Fibroblast of lung (primary cell): ENCODE results near the gene TMEM190. TPM values are rescaled to one million over a fixed set of nuclear protein-coding genes. Genes with fewer than 3 reads are reported as not detected.
"Not testable (repeated sequence)": the region's sequence is repeated elsewhere in the genome, so short reads cannot be mapped to it uniquely, and the experiment has no call there.

Experiments
- DNase-seq, 2 donors: peaks; one replicate each; pipeline versions ENCODE4 v3.0.0 to v3.0.0-alpha.2; 2010; ENCODE audit warnings: low read depth in 2 of 2
- H2AFZ ChIP-seq: 2 replicates; pipeline ENCODE4 v1.5.1; 2012; ENCODE audit warnings: low read length, control low read depth, inconsistent platforms
- H3K27ac ChIP-seq: 2 replicates; pipeline ENCODE4 v1.5.1; 2011; ENCODE audit warnings: low read length, control low read depth; ENCODE audit not compliant: insufficient read depth
- H3K27me3 ChIP-seq: 2 replicates; pipeline ENCODE4 v1.5.1; 2011; ENCODE audit warnings: mild to moderate bottlenecking, low read length; ENCODE audit not compliant: control insufficient read depth, insufficient read depth
- H3K36me3 ChIP-seq: 2 replicates; pipeline ENCODE4 v1.5.1; 2011; ENCODE audit warnings: low read length; ENCODE audit not compliant: control insufficient read depth, insufficient read depth
- H3K4me1 ChIP-seq: 2 replicates; pipeline ENCODE4 v1.5.1; 2011; ENCODE audit warnings: low read length; ENCODE audit not compliant: control insufficient read depth, insufficient read depth; ENCODE audit errors: extremely low read depth
- H3K4me2 ChIP-seq: 2 replicates; pipeline ENCODE4 v1.5.1; 2011; ENCODE audit warnings: low read length, control low read depth; ENCODE audit not compliant: insufficient read depth; ENCODE audit errors: extremely low read depth
- H3K4me3 ChIP-seq, 4 experiments: fragments of 200-600 bp in 1 of 4; sonication (generic) in 1 of 4; replicated peaks in 1 of 4; 2 replicates each; pipeline ENCODE4 v1.5.1; 2011 to 2016; ENCODE audit warnings: low read length in 4 of 4, low read depth in 3 of 4, mild to moderate bottlenecking in 3 of 4, control low read depth in 2 of 4, inconsistent platforms in 1 of 4, mixed read lengths in 1 of 4; ENCODE audit not compliant: insufficient read depth in 1 of 4; ENCODE audit errors: control extremely low read depth in 1 of 4
- H3K79me2 ChIP-seq: 2 replicates; pipeline ENCODE4 v1.5.1; 2012; ENCODE audit warnings: mild to moderate bottlenecking, low read length, inconsistent platforms; ENCODE audit not compliant: control insufficient read depth, insufficient read depth
- H3K9ac ChIP-seq: 2 replicates; pipeline ENCODE4 v1.5.1; 2011; ENCODE audit warnings: mild to moderate bottlenecking, low read length, control low read depth; ENCODE audit not compliant: insufficient read depth
- H3K9me3 ChIP-seq: 2 replicates; pipeline ENCODE4 v1.5.1; 2012; ENCODE audit warnings: low read depth, low read length; ENCODE audit not compliant: control insufficient read depth, insufficient read depth
- H4K20me1 ChIP-seq: 2 replicates; pipeline ENCODE4 v1.5.1; 2011; ENCODE audit warnings: low read length; ENCODE audit not compliant: control insufficient read depth, insufficient read depth; ENCODE audit errors: extremely low read depth
- CTCF ChIP-seq, 2 donors: IDR thresholded peaks in 1 of 2; conservative IDR thresholded peaks in 1 of 2; 1 replicate in 1 of 2; 2 replicates in 1 of 2; pipeline ENCODE4 v1.5.1; 2011 to 2012; ENCODE audit warnings: low read length in 2 of 2, control low read depth in 1 of 2, inconsistent platforms in 1 of 2, low read depth in 1 of 2, mild to moderate bottlenecking in 1 of 2
- EZH2 ChIP-seq: IDR thresholded peaks from 2 replicates; pipeline ENCODE4 v1.5.1; 2012; ENCODE audit warnings: low read length, control low read depth, mild to moderate bottlenecking; ENCODE audit errors: missing control alignments
- polyA plus RNA-seq, 2 donors: library from polyadenylated mRNA; depleted of rRNA in 1 of 2; stranded (reverse) in 1 of 2; unstranded in 1 of 2; fragments of >200 nt; gene quantifications; 2 replicates each; pipeline ENCODE4 v1.2.1, GENCODE V29; 2011 to 2012; ENCODE audit warnings: missing spikeins in 1 of 2
- total RNA-seq: library from RNA; depleted of rRNA; stranded (reverse); fragments of >200 nt; gene quantifications from 2 replicates; pipeline ENCODE4 v1.2.1, GENCODE V29; 2014

TMEM190 gene
- total and polyA plus RNA-seq, 2 donors (not counting 1 experiment from before 2014, with no cell fraction given), result 0.14 TPM; not detected in 1

GRCh38 chr19:55398200-55398925 is 21.7 kb downstream of the TMEM190 start:
- H3K27me3 ChIP-seq, result no peaks in the 10 kb centered on the region
- H2AFZ ChIP-seq, result no peak overlapping the region
- no peak overlapping the region for H3K4me3 ChIP-seq
- H3K4me1 ChIP-seq, result no peaks in the 10 kb centered on the region
- H3K27ac ChIP-seq, result no peak overlapping the region
- DNase-seq, result no peak
- H4K20me1 ChIP-seq, result no peaks in the 10 kb centered on the region
- H3K79me2 ChIP-seq, result peaks cover 6% of the 10 kb centered on the region
- H3K4me2 ChIP-seq, result no peak overlapping the region
- no peaks in the 10 kb centered on the region for H3K9me3 ChIP-seq
- TF ChIP-seq CTCF (conservative IDR thresholded peaks at IDR 0.05 in 1 of 2, IDR thresholded peaks at IDR 0.05 in 1 of 2; ENCODE audit: low read depth in 1 of 2, low read length in 2 of 2) (no peak), EZH2 (no peak)
- no peak overlapping the region for H3K9ac ChIP-seq
- no peaks in the 10 kb centered on the region for H3K36me3 ChIP-seq

GRCh38 chr19:55400281-55401087 is 23.9 kb downstream of the TMEM190 start:
- Histone ChIP-seq H4K20me1 (peaks cover under 1% of the 10 kb centered on the region), H3K79me2 (peaks cover 19% of the 10 kb centered on the region), H3K4me3 (no peak overlapping the region), H3K9ac (no peak overlapping the region), H3K4me1 (peaks cover 4% of the 10 kb centered on the region), H3K36me3 (peaks cover 6% of the 10 kb centered on the region), H3K4me2 (no peak overlapping the region), H2AFZ (no peak overlapping the region), H3K9me3 (no peaks in the 10 kb centered on the region), H3K27ac (no peak overlapping the region), H3K27me3 (no peaks in the 10 kb centered on the region)
- TF ChIP-seq CTCF (conservative IDR thresholded peaks at IDR 0.05 in 1 of 2, IDR thresholded peaks at IDR 0.05 in 1 of 2; ENCODE audit: low read depth in 1 of 2, low read length in 2 of 2), result no peak
- no peak for TF ChIP-seq EZH2
- DNase-seq, result no peak

GRCh38 chr19:55401390-55401789 is 24.8 kb downstream of the TMEM190 start:
- not testable (repeated sequence) for H3K9me3 ChIP-seq, H3K9ac ChIP-seq, H2AFZ ChIP-seq, DNase-seq, H3K27me3 ChIP-seq, H3K4me3 ChIP-seq, H3K4me2 ChIP-seq, H3K27ac ChIP-seq, H4K20me1 ChIP-seq
- Histone ChIP-seq H3K36me3 (peaks cover 15% of the 10 kb centered on the region), H3K4me1 (peaks cover 13% of the 10 kb centered on the region), H3K79me2 (peaks cover 28% of the 10 kb centered on the region)
